H1 (cell line): ENCODE data around the gene B4GALNT1. TPM values are rescaled to one million over a fixed set of nuclear protein-coding genes. Genes with fewer than 3 reads are reported as not detected.

Experiments
- BACH1 ChIP-seq: IDR thresholded peaks from 2 replicates; pipeline ENCODE4 v1.6.1; 2012; ENCODE audit warnings: low read length, improper control_type of control experiment
- RAD21 ChIP-seq, 2 experiments: IDR thresholded peaks in 1 of 2; conservative IDR thresholded peaks in 1 of 2; 2 replicates each; pipeline ENCODE4 v1.6.1; 2011; ENCODE audit warnings: low read depth in 2 of 2, low read length in 2 of 2, improper control_type of control experiment in 1 of 2, inconsistent platforms in 1 of 2, mild to moderate bottlenecking in 1 of 2, moderate library complexity in 1 of 2
- polyA plus RNA-seq, 7 experiments: library from polyadenylated mRNA; depleted of rRNA in 3 of 7; stranded (reverse) in 5 of 7; unstranded in 2 of 7; fragments of >200 nt in 5 of 7; fragments of 200-250 nt in 2 of 7; gene quantifications; 1 replicate in 5 of 7; 2 replicates in 1 of 7; 4 replicates in 1 of 7; pipeline versions ENCODE4 v1.2.1 to v1.2.3, GENCODE V29; 2011 to 2013; ENCODE audit warnings: missing spikeins in 2 of 7, mixed read lengths in 2 of 7
- total RNA-seq: library from RNA; stranded (reverse); fragmentation: NEBNext Ultra II Directional; extraction: Animal tissue kit (Norgen Biotek cat#: 25700); gene quantifications from 2 replicates; pipeline ENCODE4 v1.2.1, GENCODE V29; 2021

Gene B4GALNT1
- total and polyA plus RNA-seq, 2 of the 8 experiments (the other 6 are each of a cell fraction or from before 2014, with no cell fraction given) = 1.5 to 2.3 TPM

DNA sequence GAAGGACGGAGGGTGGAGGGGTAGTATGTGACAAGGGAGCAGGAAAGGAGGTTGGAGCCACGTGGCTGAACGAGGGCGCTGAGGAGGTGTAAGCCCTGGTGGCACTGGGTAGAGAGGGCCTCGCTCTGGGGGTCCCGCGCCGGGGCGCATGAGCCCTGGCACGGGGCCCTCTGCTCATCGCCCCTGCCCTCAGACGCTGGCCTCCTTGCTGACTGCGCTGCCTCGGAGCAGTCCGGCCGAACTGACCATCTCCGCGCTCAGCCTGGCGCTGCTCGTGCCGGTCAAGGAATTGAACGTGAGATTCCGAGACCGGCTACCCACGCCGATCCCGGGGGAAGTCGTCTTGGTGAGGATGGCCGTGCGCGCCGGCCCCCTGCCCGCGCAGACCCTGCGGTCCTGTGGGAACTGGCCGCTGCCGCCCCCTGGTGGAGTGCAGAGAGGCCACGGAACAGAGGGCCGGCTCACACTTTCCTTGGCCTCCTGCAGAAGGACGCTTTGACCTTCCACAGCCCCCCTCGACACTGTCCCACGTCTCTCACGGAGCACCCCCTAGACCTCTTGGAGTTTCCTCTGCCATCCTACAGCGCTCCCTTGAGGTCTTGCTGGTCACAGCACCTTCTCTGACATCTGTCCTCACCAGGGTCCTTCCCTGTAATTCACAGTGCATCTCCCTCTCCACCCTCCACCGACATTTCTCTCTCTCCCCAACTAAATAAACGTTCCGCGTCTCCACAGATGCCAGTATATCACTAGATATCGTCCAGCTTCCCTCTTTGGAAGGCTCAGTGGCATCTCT is 11.3 kb downstream of the B4GALNT1 start (continued):
- TF ChIP-seq BACH1 (peak; percentile 91), RAD21 (IDR thresholded peaks at IDR 0.05 in 1 of 2, conservative IDR thresholded peaks at IDR 0.05 in 1 of 2; ENCODE audit: low read depth in 2 of 2, low read length in 2 of 2) (peak; percentile 62 to 71)
